ENCODE results near the gene CYB5B. TPM values are rescaled to one million over a fixed set of nuclear protein-coding genes. Genes with fewer than 3 reads are reported as not detected.

The CYB5B gene
- total and polyA plus RNA-seq, 2 donors (not counting 3 experiments of a cell fraction or from before 2014, with no cell fraction given) = 175 to 176 TPM

DNA sequence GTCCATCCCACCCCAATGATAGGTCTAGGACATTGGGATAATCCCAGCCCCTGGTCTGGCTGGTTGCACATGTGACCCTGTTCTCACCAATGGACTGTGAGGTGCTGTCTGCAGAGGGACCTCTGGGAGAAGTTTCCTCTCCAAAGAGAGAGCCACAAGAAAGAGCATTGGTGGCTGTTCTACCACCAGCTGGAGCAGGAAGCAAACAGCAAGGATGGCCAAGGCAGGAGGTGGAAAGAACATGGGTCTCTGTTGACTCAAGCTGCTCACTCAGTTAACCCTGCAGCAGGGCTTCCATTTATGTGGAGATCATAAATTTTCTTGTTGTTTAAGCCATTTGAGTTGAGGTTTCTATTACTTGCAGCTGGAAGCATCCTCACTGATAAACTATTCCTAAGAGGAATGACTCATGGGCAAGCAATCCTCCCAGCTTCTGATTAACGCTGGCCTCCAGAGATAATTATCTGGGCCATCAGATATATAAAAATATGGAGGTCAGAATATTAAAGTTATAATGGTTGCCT, 52.6 kb downstream of the CYB5B start:
- CTCF ChIA-PET = interaction anchor here (0.6 to 2.6 kb wide), 10 partner anchors 9 to 209 kb away, joined by 3 to 38 read pairs (median 4); no protein-coding TSS in a partner anchor
- H4K20me1 ChIP-seq (replicated peaks; ENCODE audit: control insufficient read depth, extremely low read depth, insufficient read depth, low read length) = no peaks in the 10 kb centered on the region
- H3K9me1 ChIP-seq (replicated peaks; ENCODE audit: control insufficient read depth, extremely low read depth, insufficient read depth, low read length) = no peaks in the 10 kb centered on the region
- DNase-seq (ENCODE audit: low read depth, low spot score) = peak; percentile 84
- H3K36me3 ChIP-seq (ENCODE audit: control insufficient read depth in 2 of 2, extremely low read depth in 1 of 2, insufficient read depth in 2 of 2, low read length in 2 of 2) = no peaks in the 10 kb centered on the region
- no peak overlapping the region for H3K4me3 ChIP-seq (replicated peaks in 1 of 3; ENCODE audit: insufficient read depth in 1 of 3, low read depth in 1 of 3, low read length in 3 of 3)
- FAIRE-seq = peak; percentile 94
- peaks cover 29% of the 10 kb centered on the region for H3K4me1 ChIP-seq (ENCODE audit: control insufficient read depth, extremely low read depth, insufficient read depth, low read length)
- peak overlapping the region; percentile 49 for H3K9ac ChIP-seq (replicated peaks; ENCODE audit: extremely low read depth, insufficient read depth, low read length)
- no peaks in the 10 kb centered on the region for H3K79me2 ChIP-seq (ENCODE audit: control insufficient read depth, insufficient read depth, low read length)
- POLR2A ChIA-PET = interaction anchor here (0.6 kb wide), 1 partner anchor 27 kb away, joined by 8 read pairs; no protein-coding TSS in a partner anchor
- intact Hi-C loops (cut with micrococcal nuclease) = loop anchor here (1.0 kb wide), 1 partner anchor 76 kb away; no protein-coding TSS in a partner anchor
- no peaks in the 10 kb centered on the region for H3K27me3 ChIP-seq (ENCODE audit: control insufficient read depth in 2 of 2, insufficient read depth in 2 of 2, low read length in 2 of 2)
- peak overlapping the region; percentile 84 for H3K27ac ChIP-seq (ENCODE audit: insufficient read depth, low read depth, low read length)
- dilution Hi-C loops (cut with MboI; ENCODE audit: extremely low pct_ligation_motif_present, low sequenced_read_pairs) = no loop called here
- H3K9me3 ChIP-seq (replicated peaks; ENCODE audit: control insufficient read depth, insufficient read depth, low read length) = no peaks in the 10 kb centered on the region
- H3K4me2 ChIP-seq (ENCODE audit: insufficient read depth, low read length) = peak overlapping the region; percentile 37
- no peak overlapping the region for H2AFZ ChIP-seq (ENCODE audit: low read depth, low read length)
- TF ChIP-seq POLR2A (IDR thresholded peaks at IDR 0.05; ENCODE audit: low read depth, low read length) (no peak), FOS (IDR thresholded peaks at IDR 0.05; ENCODE audit: borderline replicate concordance, insufficient read depth, low read length) (peak; percentile 88), JUN (IDR thresholded peaks at IDR 0.05; ENCODE audit: borderline replicate concordance, insufficient read depth, insufficient read length, low read depth) (peak; percentile 81), EZH2 (IDR thresholded peaks at IDR 0.05; ENCODE audit: borderline replicate concordance, low read depth, low read length, severe bottlenecking) (no peak), POLR2AphosphoS5 (IDR thresholded peaks at IDR 0.05; ENCODE audit: insufficient read depth, low read depth, low read length) (peak; percentile 67), GATA2 (IDR thresholded peaks at IDR 0.05; ENCODE audit: insufficient read depth, insufficient read length, low read depth, low read length) (peak; percentile 97)
- TF ChIP-seq, protein P1, sequence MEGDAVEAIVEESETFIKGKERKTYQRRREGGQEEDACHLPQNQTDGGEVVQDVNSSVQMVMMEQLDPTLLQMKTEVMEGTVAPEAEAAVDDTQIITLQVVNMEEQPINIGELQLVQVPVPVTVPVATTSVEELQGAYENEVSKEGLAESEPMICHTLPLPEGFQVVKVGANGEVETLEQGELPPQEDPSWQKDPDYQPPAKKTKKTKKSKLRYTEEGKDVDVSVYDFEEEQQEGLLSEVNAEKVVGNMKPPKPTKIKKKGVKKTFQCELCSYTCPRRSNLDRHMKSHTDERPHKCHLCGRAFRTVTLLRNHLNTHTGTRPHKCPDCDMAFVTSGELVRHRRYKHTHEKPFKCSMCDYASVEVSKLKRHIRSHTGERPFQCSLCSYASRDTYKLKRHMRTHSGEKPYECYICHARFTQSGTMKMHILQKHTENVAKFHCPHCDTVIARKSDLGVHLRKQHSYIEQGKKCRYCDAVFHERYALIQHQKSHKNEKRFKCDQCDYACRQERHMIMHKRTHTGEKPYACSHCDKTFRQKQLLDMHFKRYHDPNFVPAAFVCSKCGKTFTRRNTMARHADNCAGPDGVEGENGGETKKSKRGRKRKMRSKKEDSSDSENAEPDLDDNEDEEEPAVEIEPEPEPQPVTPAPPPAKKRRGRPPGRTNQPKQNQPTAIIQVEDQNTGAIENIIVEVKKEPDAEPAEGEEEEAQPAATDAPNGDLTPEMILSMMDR (IDR thresholded peaks at IDR 0.05; ENCODE audit: extremely low read depth in 1 of 2, insufficient read depth in 1 of 2, low read depth in 1 of 2, low read length in 2 of 2) = no peak
- no TSS peak for BruUV-seq (replicated peaks)

All from endothelial cell of umbilical vein (primary cell).